COLO668 (cell line): ENCODE measurements around the gene TP53.

ENCODE experiments used
- DNase-seq: peaks from one replicate; lab custom pipeline; 2025; ENCODE audit not compliant: unreplicated experiment; lab: John Stamatoyannopoulos, UW

TP53 gene

GRCh38 chr17:7707446-7707845 lies 20.2 kb upstream of the TP53 start:
- peak; percentile 4 for DNase-seq

- no peak for DNase-seq
Measured at GRCh38 chr17:7706631-7707354, 19.5 kb upstream of the TP53 start.

- no peak for DNase-seq
Measured at GRCh38 chr17:7705269-7706255, 18.3 kb upstream of the TP53 start.

GRCh38 chr17:7704601-7705268 lies 17.4 kb upstream of the TP53 start, which contains the start of gene EFNB3:
TSS of gene EFNB3 (plus strand) at chr17:7705202. CDS start at chr17:7705599, 397 bp downstream.
- no peak for DNase-seq

- peak; percentile 8 for DNase-seq
Measured at GRCh38 chr17:7703584-7704479, 16.5 kb upstream of the TP53 start.

- DNase-seq = no peak
Measured at GRCh38 chr17:7702776-7703175, 15.5 kb upstream of the TP53 start.

- DNase-seq = no peak
Measured at GRCh38 chr17:7701681-7702080, 14.4 kb upstream of the TP53 start.

- DNase-seq = no peak
Measured at GRCh38 chr17:7700510-7700909, 13.2 kb upstream of the TP53 start.

GRCh38 chr17:7697828-7698588 lies 10.7 kb upstream of the TP53 start:
- no peak for DNase-seq

- DNase-seq = no peak
Measured at GRCh38 chr17:7695586-7695985, 8.3 kb upstream of the TP53 start.

- no peak for DNase-seq
Measured at GRCh38 chr17:7688808-7689316, 1.6 kb upstream of the TP53 start.

GRCh38 chr17:7687908-7688807 lies 868 bp upstream of the TP53 start, which contains the start of gene WRAP53:
TSS of gene WRAP53 (plus strand) at chr17:7688477. CDS start at chr17:7688649, 172 bp downstream.
- DNase-seq = peak; percentile 94

GRCh38 chr17:7686222-7687071 lies 843 bp downstream of the TP53 start:
- DNase-seq = peak; percentile 76

- peak; percentile 88 for DNase-seq
Measured at GRCh38 chr17:7685533-7686221, 1.6 kb downstream of the TP53 start.

GRCh38 chr17:7684851-7685532 lies 2.3 kb downstream of the TP53 start:
- DNase-seq = no peak

- DNase-seq = no peak
Measured at GRCh38 chr17:7677388-7678067, 9.8 kb downstream of the TP53 start.
